GDM1 (cell line): Measurements from ENCODE around the gene OR6C3.
"Not testable (repeated sequence)": the region's sequence is repeated elsewhere in the genome, so short reads cannot be mapped to it uniquely, and the experiment has no call there.

ENCODE experiments used
- DNase-seq: peaks from one replicate; lab custom pipeline; 2025; lab: John Stamatoyannopoulos, UW

The OR6C3 gene

GRCh38 chr12:55330446-55330845 lies at the start of gene OR6C3:
Gene OR6C3 (plus strand): TSS chr12:55330746. CDS start chr12:55331701, 955 bp downstream.
- no peak for DNase-seq

- no peak for DNase-seq
Observed at GRCh38 chr12:55280991-55281390, 49.6 kb upstream of the OR6C3 start.

DNA sequence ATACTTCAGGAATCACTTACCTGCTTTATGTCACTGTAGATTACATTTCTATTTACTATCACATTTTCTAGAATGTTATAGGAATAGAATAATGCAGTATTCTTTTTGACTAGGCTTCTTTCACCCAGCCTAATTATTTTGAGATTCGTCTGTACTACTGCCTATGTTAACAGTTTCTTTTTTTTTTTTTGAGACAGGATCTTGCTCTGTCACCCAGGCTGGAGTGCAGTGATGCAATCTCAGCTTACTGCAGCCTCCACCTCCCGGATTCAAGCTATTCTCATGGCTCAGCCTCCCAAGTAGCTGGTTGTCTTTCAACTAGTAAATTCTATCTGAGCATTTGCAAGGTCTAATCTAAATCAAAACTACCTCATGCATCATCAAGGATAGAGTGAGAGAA lies 40.5 kb upstream of the OR6C3 start:
- DNase-seq: no peak

GRCh38 chr12:55296469-55296868 lies 34.1 kb upstream of the OR6C3 start, which contains the start of gene OR6C6:
Gene OR6C6 (minus strand): TSS chr12:55296569. CDS start chr12:55295232, 1,337 bp downstream.
- no peak for DNase-seq

DNA sequence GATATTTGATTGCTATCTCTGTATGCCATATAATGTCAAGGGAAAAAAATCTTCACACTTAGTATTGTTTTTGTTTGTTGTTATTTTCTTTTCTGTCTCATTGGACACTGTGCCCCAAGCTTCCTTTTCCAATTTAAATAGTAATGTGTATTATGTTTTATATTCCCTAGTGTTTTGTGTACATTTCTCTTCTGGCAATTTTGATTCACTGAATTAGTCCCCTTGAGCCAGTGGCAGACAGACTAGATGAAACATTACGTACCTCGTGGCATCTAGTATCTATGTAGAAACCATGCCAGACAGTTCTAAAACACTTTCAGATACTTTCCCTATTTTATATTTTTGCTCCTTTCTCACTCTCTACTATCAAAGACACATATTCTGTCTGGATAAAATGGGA lies 16.5 kb upstream of the OR6C3 start, which contains the start of gene OR6C1:
TSS of gene OR6C1 (plus strand) at position 301 of the 400 bp plus-strand sequence. CDS start 6,257 bp downstream, outside the sequence.
- DNase-seq: no peak

GRCh38 chr12:55320201-55320600 lies 10.3 kb upstream of the OR6C3 start:
- DNase-seq: no peak

- not testable (repeated sequence) for DNase-seq
Observed at GRCh38 chr12:55325801-55326200, 4.7 kb upstream of the OR6C3 start.

- no peak for DNase-seq
Observed at GRCh38 chr12:55336002-55336401, 5.5 kb downstream of the OR6C3 start.

DNA sequence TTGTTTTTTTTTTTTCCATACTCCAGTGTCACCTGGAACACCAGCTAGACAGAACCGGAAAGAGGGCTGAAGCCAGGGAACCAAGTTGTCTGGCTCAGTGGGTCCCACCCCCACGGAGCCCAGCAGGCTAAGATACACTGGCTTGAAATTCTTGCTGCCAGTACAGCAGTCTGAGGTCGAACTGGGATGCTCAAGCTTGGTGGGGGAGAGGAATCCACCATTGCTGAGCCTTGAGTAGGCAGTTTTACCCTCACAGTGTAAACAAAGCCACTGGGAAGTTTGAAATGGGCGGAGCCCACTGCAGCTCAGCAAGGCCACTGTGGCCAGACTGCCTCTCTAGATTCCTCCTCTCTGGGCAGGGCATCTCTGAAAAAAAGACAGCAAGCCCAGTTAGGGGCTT lies 24.8 kb downstream of the OR6C3 start:
- not testable (repeated sequence) for DNase-seq

- DNase-seq: no peak
Observed at GRCh38 chr12:55362675-55363074, 32.1 kb downstream of the OR6C3 start, which contains the start of gene OR6C75. Gene OR6C75 (plus strand): TSS chr12:55362975. CDS start chr12:55365111, 2,136 bp downstream.

DNA sequence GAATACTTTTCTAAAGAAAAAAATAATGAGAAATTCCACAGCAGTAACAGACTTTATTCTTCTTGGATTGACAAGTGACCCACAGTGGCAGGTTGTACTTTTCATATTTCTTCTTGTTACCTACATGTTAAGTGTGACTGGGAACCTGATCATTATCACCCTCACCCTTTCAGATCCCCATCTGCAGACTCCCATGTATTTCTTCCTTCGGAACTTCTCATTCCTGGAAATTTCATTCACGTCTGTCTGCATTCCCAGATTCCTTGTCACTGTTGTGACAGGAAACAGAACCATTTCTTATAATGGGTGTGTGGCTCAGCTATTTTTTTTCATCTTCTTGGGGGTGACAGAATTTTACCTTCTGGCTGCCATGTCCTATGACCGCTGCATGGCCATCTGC lies 34.5 kb downstream of the OR6C3 start:
- DNase-seq: no peak

DNA sequence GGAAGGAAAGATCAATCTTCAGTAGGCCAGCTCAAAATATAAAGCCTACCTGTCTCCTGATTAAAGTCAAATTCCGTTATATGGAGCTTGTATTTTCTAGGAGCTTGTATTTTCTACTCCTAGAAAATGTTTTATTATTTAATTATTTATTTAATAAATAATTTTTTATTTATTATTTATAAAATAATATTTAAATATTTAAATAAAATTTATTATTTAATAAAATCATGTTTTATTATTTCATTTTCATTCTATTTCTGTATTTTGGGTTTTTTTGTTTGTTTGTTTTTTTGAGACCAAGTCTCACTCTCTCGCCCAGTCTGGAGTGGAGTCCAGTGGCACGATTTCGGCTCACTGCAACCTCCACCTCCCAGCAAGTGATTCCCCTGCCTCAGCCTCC lies 42.0 kb downstream of the OR6C3 start:
- no peak for DNase-seq
